GM12864 (cell line): ENCODE results near the gene LDLRAD4.

ENCODE experiments used
- DNase-seq: peaks from one replicate; pipeline ENCODE4 v3.0.0-alpha.2; 2011; ENCODE audit warnings: low read depth
- H3K4me3 ChIP-seq: 2 replicates; pipeline ENCODE4 v1.5.1; 2011; ENCODE audit warnings: mild to moderate bottlenecking, low read depth, low read length, control low read depth
- CTCF ChIP-seq: IDR thresholded peaks from 2 replicates; pipeline ENCODE4 v1.5.1; 2011; ENCODE audit warnings: low read depth, mild to moderate bottlenecking, moderate library complexity, low read length, control low read depth, inconsistent platforms; ENCODE audit errors: missing control alignments

Gene LDLRAD4

GRCh38 chr18:13198701-13199100 lies 19.9 kb upstream of the LDLRAD4 start:
- DNase-seq = no peak
- no peak overlapping the region for H3K4me3 ChIP-seq
- TF ChIP-seq CTCF = no peak

GRCh38 chr18:13199169-13199568 lies 19.4 kb upstream of the LDLRAD4 start:
- no peak overlapping the region for H3K4me3 ChIP-seq
- no peak for TF ChIP-seq CTCF
- DNase-seq = no peak

- no peak for DNase-seq
- no peak for TF ChIP-seq CTCF
- no peak overlapping the region for H3K4me3 ChIP-seq
These were observed 17.3 kb upstream of the LDLRAD4 start for GRCh38 chr18:13201292-13201691.

GRCh38 chr18:13202571-13202970 lies 16.0 kb upstream of the LDLRAD4 start:
- DNase-seq = no peak
- H3K4me3 ChIP-seq = no peak overlapping the region
- no peak for TF ChIP-seq CTCF

GRCh38 chr18:13206301-13206700 lies 12.3 kb upstream of the LDLRAD4 start:
- no peak overlapping the region for H3K4me3 ChIP-seq
- no peak for TF ChIP-seq CTCF
- no peak for DNase-seq

GRCh38 chr18:13207294-13207693 lies 11.3 kb upstream of the LDLRAD4 start:
- no peak for DNase-seq
- no peak overlapping the region for H3K4me3 ChIP-seq
- TF ChIP-seq CTCF = no peak

- no peak for TF ChIP-seq CTCF
- no peak overlapping the region for H3K4me3 ChIP-seq
- DNase-seq = no peak
These were observed 7.0 kb upstream of the LDLRAD4 start for GRCh38 chr18:13211534-13211933.
